ENCODE results near the gene SIGLEC15.

SIGLEC15 gene

DNA sequence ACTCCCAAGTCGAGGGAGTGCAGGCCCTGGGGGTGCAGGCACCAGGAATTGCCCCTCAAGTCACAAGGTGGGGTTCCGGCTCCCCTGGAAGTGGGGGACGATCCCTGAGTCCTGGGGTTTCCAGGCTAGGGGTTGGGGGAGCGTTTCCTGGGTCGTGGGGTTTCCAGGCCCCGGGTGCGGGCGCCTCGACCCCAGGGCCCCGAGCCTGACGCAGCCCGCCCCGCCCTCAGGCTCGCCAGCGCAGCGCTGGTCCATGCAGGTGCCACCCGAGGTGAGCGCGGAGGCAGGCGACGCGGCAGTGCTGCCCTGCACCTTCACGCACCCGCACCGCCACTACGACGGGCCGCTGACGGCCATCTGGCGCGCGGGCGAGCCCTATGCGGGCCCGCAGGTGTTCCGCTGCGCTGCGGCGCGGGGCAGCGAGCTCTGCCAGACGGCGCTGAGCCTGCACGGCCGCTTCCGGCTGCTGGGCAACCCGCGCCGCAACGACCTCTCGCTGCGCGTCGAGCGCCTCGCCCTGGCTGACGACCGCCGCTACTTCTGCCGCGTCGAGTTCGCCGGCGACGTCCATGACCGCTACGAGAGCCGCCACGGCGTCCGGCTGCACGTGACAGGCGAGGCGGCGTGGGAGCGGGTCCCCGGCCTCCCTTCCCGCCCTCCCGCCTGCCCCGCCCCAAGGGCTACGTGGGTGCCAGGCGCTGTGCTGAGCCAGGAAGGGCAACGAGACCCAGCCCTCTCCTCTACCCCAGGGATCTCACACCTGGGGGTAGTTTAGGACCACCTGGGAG lies 12.0 kb downstream of the SIGLEC15 start:
- no peak overlapping the region for H3K4me3 ChIP-seq (ENCODE audit: low read length)
- H3K79me2 ChIP-seq (ENCODE audit: low read length), result no peaks in the 10 kb centered on the region
- H3K9ac ChIP-seq (ENCODE audit: low read length), result no peak overlapping the region
- H3K36me3 ChIP-seq (replicated peaks; ENCODE audit: insufficient read depth, low read length), result no peaks in the 10 kb centered on the region
- no peaks in the 10 kb centered on the region for H3F3A ChIP-seq (ENCODE audit: insufficient read depth, low read length)
- TF ChIP-seq EZH2 (optimal IDR thresholded peaks at IDR 0.05; ENCODE audit: low read depth, low read length), result no peak
- TF ChIP-seq, protein P1, sequence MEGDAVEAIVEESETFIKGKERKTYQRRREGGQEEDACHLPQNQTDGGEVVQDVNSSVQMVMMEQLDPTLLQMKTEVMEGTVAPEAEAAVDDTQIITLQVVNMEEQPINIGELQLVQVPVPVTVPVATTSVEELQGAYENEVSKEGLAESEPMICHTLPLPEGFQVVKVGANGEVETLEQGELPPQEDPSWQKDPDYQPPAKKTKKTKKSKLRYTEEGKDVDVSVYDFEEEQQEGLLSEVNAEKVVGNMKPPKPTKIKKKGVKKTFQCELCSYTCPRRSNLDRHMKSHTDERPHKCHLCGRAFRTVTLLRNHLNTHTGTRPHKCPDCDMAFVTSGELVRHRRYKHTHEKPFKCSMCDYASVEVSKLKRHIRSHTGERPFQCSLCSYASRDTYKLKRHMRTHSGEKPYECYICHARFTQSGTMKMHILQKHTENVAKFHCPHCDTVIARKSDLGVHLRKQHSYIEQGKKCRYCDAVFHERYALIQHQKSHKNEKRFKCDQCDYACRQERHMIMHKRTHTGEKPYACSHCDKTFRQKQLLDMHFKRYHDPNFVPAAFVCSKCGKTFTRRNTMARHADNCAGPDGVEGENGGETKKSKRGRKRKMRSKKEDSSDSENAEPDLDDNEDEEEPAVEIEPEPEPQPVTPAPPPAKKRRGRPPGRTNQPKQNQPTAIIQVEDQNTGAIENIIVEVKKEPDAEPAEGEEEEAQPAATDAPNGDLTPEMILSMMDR (IDR thresholded peaks at IDR 0.05; ENCODE audit: low read length), result no peak
- no peak for TF ChIP-seq EZH2phosphoT487 (IDR thresholded peaks at IDR 0.05; ENCODE audit: low read length)
- no peak overlapping the region for H3K4me2 ChIP-seq (ENCODE audit: low read depth, low read length)
- no peaks in the 10 kb centered on the region for H3K27me3 ChIP-seq (replicated peaks; ENCODE audit: insufficient read depth, low read length)
- H3K27ac ChIP-seq (ENCODE audit: low read length), result no peak overlapping the region
- H3K4me1 ChIP-seq (ENCODE audit: low read length), result no peaks in the 10 kb centered on the region
- H3K9me3 ChIP-seq (replicated peaks; ENCODE audit: insufficient read depth, low read length), result no peaks in the 10 kb centered on the region
- H2AFZ ChIP-seq (ENCODE audit: low read length), result no peak overlapping the region
- H3K9me2 ChIP-seq (replicated peaks; ENCODE audit: insufficient read depth, low read length), result no peaks in the 10 kb centered on the region
- no peaks in the 10 kb centered on the region for H4K20me1 ChIP-seq (ENCODE audit: insufficient read depth, low read length)
- no peak for DNase-seq

DNA sequence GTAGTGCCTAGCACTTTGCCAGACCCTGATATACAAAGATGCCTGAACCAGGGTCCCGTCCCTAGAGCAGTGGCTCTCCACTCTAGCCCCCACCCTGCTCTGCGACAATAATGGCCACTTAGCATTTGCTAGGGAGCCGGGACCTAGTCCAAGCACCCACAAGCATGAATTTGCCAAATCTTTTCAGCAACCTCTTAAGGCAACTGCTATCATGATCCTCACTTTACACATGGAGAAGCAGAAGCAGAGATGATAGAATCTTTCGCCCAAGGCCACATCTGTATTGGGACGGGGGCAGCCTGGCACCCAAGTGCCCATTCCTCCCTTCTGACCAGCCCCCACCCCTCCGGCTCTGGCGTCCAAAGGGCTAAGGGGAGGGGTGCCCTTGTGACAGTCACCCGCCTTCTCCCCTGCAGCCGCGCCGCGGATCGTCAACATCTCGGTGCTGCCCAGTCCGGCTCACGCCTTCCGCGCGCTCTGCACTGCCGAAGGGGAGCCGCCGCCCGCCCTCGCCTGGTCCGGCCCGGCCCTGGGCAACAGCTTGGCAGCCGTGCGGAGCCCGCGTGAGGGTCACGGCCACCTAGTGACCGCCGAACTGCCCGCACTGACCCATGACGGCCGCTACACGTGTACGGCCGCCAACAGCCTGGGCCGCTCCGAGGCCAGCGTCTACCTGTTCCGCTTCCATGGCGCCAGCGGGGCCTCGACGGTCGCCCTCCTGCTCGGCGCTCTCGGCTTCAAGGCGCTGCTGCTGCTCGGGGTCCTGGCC lies 13.0 kb downstream of the SIGLEC15 start:
- Histone ChIP-seq H3K9ac (ENCODE audit: low read length) (no peak overlapping the region), H3K27ac (ENCODE audit: low read length) (no peak overlapping the region), H3K4me2 (ENCODE audit: low read depth, low read length) (no peak overlapping the region), H4K20me1 (ENCODE audit: insufficient read depth, low read length) (no peaks in the 10 kb centered on the region), H3F3A (ENCODE audit: insufficient read depth, low read length) (no peaks in the 10 kb centered on the region), H3K9me3 (replicated peaks; ENCODE audit: insufficient read depth, low read length) (no peaks in the 10 kb centered on the region), H3K9me2 (replicated peaks; ENCODE audit: insufficient read depth, low read length) (no peaks in the 10 kb centered on the region), H3K4me3 (ENCODE audit: low read length) (no peak overlapping the region), H3K36me3 (replicated peaks; ENCODE audit: insufficient read depth, low read length) (no peaks in the 10 kb centered on the region), H3K79me2 (ENCODE audit: low read length) (no peaks in the 10 kb centered on the region), H2AFZ (ENCODE audit: low read length) (no peak overlapping the region), H3K27me3 (replicated peaks; ENCODE audit: insufficient read depth, low read length) (no peaks in the 10 kb centered on the region), H3K4me1 (ENCODE audit: low read length) (no peaks in the 10 kb centered on the region)
- no peak for DNase-seq
- TF ChIP-seq, protein P1 (IDR thresholded peaks at IDR 0.05; ENCODE audit: low read length), result no peak
- TF ChIP-seq EZH2 (optimal IDR thresholded peaks at IDR 0.05; ENCODE audit: low read depth, low read length), result no peak
- no peak for TF ChIP-seq EZH2phosphoT487 (IDR thresholded peaks at IDR 0.05; ENCODE audit: low read length)

DNA sequence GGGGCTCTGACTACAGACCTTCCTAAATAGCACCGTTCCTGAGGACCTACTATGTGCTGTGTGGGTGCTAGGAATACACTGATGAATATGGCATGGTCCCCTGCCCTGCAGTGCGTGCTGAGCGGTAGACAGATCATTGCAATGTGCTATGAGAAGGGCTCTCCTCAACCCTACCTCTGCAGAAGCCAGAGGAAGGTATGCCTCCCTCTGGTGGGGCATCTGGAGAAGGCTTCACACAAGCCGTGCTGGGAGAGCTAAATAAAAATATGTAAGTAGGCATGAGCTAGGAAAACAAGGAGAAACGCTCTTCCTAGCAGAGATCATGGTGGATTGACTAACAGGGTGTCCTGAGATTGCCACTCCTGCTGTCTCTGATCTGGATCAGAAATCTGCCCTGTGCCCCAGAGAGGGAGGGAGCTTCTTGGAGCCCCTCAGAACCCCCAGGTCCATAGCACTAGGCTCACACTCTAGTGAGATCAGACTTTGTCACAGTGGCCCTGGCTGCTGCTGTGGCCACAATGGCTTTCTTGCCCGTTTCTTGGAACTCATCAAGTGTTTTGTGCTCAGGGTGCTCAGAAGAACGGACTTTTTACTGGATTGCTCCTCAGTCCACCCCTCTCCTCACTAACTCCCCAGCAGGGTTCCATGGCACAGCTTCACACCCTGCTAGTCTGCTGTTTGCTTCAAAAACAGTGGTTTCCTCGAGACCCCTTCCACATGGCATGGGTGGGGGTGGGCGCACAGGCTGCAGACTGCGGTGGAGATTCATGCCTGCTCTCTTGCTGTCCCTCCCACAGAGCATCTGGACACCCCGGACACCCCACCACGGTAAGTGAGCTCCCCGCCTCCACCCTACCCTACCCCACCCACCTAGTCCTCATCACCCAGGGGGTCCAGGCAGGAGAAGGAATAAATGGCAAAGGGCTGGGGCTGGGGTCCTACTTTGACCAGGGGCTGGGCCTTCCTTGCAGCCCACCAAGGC lies 14.2 kb downstream of the SIGLEC15 start:
- TF ChIP-seq EZH2 (optimal IDR thresholded peaks at IDR 0.05; ENCODE audit: low read depth, low read length) (no peak), EZH2phosphoT487 (IDR thresholded peaks at IDR 0.05; ENCODE audit: low read length) (no peak)
- TF ChIP-seq, protein P1 (IDR thresholded peaks at IDR 0.05; ENCODE audit: low read length), result no peak
- H3K36me3 ChIP-seq (replicated peaks; ENCODE audit: insufficient read depth, low read length), result no peaks in the 10 kb centered on the region
- no peaks in the 10 kb centered on the region for H3K9me3 ChIP-seq (replicated peaks; ENCODE audit: insufficient read depth, low read length)
- no peaks in the 10 kb centered on the region for H3K27me3 ChIP-seq (replicated peaks; ENCODE audit: insufficient read depth, low read length)
- H3K9ac ChIP-seq (ENCODE audit: low read length), result no peak overlapping the region
- no peak overlapping the region for H3K4me3 ChIP-seq (ENCODE audit: low read length)
- no peak for DNase-seq
- no peaks in the 10 kb centered on the region for H3K79me2 ChIP-seq (ENCODE audit: low read length)
- no peaks in the 10 kb centered on the region for H4K20me1 ChIP-seq (ENCODE audit: insufficient read depth, low read length)
- no peak overlapping the region for H3K27ac ChIP-seq (ENCODE audit: low read length)
- H3F3A ChIP-seq (ENCODE audit: insufficient read depth, low read length), result no peaks in the 10 kb centered on the region
- H3K9me2 ChIP-seq (replicated peaks; ENCODE audit: insufficient read depth, low read length), result no peaks in the 10 kb centered on the region
- H3K4me1 ChIP-seq (ENCODE audit: low read length), result no peaks in the 10 kb centered on the region
- H2AFZ ChIP-seq (ENCODE audit: low read length), result no peak overlapping the region
- no peak overlapping the region for H3K4me2 ChIP-seq (ENCODE audit: low read depth, low read length)
